ENCODE data around the gene RAPGEF6.
"Not testable (repeated sequence)": the region's sequence is repeated elsewhere in the genome, so short reads cannot be mapped to it uniquely, and the experiment has no call there.

The RAPGEF6 gene

GRCh38 chr5:131491749-131492148 is 143.3 kb downstream of the RAPGEF6 start:
- DNase-seq = no peak

GRCh38 chr5:131488463-131488862 is 146.6 kb downstream of the RAPGEF6 start:
- DNase-seq = no peak

DNA sequence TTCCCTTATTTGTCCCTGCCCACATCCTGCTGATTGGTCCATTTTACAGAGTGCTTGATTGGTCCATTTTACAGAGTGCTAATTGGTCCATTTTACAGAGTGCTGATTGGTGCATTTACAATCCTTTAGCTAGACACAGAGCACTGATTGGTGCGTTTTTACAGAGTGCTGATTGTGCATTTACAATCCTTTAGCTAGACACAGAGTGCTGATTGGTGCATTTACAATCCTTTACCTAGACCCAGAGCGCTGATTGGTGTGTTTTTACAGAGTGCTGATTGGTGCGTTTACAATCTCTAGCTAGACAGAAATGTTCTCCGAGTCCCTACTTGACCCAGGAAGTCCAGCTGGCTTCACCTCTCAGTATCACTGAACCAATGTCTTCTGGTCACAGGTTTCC is 147.7 kb downstream of the RAPGEF6 start:
- not testable (repeated sequence) for DNase-seq

- DNase-seq = no peak
Observed at GRCh38 chr5:131482617-131483016, 152.4 kb downstream of the RAPGEF6 start.

DNA sequence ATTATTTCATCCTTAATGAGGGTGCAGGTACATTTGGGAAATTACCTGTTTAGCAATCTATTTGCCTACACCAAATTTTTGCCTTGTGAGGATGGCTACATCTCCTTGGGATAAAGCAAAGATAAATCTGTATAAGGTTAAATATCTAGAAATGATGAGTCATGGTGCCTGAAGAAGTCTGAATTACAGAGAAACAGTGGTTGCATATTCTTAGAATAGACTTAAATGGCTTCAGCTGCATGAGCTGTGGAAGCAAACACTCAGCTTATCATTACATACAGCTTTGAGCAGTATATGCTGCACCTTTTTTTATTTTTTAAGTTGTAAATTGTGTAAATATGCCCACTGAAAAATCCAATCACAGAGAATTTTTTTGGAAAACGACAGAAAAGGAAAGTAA is 153.5 kb downstream of the RAPGEF6 start:
- no peak for DNase-seq

GRCh38 chr5:131475541-131475941 is 159.5 kb downstream of the RAPGEF6 start:
- no peak for DNase-seq

DNA sequence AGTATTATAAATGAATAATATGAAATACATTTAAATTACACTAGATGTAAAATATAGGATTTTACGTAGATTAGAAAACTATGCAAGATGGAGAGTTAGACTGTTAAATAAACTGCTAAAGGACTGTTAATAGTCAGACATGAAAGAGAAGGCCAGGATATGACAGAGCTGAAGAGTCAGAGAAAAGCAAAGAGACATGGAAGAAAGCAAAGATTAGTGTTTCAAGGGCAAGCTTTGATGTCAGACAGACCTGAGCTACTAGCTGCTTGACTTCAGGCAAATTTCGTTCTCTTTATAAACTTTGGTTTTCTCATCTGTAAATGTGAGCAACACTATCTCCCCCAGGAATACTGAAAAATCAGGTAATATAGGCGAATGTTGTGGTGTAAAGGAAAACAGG is 161.3 kb downstream of the RAPGEF6 start:
- DNase-seq = no peak

- DNase-seq = no peak
Observed at GRCh38 chr5:131466171-131466766, 168.8 kb downstream of the RAPGEF6 start.

GRCh38 chr5:131463656-131464055 is 171.4 kb downstream of the RAPGEF6 start:
- no peak for DNase-seq

GRCh38 chr5:131462454-131462853 is 172.6 kb downstream of the RAPGEF6 start:
- peak; percentile 6 for DNase-seq

DNA sequence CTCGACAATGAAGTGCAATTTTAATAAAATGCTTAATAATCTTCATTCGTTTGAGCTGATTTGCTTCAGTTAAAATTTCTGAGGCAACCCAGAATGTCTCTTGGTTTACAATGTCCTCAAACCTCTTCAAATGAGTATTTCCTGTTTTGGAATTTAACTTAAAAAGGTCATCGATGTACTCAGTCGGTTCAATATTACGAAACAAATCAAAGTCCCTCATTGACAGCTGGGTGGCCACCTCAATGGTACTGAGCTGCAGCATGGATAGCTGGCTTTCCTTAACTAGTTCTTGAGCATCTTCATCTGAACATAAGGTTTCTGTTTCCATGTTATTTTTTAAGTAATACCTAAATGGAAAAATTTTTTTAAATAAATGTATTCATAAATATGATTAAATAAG is 173.3 kb downstream of the RAPGEF6 start:
- DNase-seq = no peak

DNA sequence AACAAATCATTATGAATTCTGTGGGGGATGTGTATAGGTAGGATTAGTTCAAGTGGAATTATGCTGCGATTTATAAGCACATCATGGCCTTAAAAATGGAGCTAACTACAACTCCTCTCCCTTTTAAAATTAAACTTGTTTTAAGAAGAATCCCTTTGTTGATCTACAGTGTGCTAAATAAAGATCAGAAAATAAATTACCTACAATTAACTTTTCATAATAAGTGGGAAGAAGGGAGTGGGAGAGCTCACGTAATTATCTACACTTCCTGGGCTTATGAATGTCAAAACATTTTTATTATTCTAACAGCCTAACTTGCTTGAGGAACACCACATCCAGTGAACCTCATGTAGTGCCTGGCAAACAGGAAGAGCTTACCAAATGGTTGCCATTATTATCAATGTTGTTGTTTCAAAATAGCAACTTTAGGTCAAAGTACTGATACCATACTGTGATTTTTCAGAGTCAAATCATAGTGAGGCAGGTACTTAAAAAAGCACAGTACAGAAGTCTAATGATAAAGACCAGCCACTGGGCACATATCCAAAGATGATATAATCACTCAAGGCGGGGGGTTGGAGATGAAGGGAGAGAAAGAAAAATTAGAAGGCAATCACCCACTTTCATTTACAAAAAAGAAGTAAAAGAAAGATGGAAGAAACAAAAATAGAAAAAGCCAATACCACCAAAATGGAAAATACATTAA is 174.0 kb downstream of the RAPGEF6 start:
- DNase-seq = peak; percentile 5

DNA sequence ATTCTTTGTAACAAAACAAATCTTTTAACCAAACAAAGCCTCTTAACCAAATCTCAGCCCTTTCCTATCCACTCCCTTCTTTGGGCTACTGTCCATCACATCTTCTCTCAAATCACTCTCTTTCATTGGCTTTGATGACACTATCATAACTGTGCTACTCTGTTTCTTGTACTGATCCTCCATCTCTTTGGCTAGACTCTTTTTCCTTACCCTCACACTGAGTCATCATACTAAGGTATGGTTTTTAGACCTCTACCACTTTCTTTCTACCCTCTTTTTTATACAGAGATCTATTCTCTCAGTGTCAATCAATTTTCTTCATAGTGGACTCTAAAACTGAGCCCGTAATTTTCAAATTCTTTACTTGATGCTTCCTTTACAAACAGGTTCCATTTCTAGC is 174.9 kb downstream of the RAPGEF6 start:
- no peak for DNase-seq

DNA sequence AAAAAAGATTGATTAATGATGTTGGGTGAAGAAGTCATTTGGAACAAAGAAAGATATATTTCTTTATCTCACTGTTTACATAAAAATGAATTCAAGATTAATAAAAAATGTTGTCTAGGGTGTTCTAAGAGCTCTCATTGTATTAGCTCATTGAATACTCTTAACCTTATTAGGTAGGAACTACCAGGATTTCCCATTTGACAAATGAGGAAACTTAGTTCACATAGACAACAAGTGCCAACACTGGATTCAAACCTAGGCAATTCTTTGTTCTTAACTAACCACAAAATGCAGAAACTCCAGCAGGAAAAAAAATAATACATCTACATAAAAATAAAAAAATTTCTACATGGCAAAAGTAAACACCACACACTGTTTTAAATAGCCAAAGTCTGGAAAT is 175.8 kb downstream of the RAPGEF6 start:
- DNase-seq = no peak

DNA sequence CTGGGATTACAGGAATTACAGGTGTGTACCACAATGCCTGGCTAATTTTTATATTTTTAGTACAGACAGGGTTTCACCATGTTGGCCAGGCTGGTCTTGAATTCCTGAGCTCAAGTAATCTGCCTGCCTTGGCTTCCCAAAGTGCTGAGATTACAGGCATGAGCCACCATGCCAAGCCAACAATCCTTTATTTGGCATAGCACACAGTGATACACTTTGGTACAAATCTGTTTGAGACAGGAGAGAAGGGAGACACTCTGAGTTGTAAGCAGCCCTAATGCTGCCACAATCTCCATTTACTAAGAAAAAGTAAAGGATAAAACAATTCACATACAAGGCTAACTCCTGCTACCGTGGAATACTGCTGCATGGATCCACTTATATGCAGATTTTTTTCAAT is 177.8 kb downstream of the RAPGEF6 start:
- no peak for DNase-seq

DNA sequence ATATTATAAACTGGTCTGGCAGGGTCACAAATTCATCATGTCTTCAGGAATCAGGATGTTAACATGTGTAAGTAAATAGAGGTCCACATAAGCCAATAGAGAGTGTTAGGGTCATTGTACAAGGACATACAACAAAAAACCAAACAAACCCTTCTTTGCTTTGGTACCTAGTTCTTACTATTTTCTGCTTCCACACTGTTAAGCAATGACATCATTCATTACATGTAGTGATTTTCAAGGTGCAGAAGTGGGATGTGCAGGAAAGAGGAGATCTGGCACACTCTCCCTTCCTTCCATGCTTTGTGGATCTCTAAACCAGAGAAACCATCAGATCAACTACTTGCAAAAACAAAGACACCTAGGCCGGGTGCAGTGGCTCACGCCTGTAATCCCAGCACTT is 184.1 kb downstream of the RAPGEF6 start:
- DNase-seq = no peak

DNA sequence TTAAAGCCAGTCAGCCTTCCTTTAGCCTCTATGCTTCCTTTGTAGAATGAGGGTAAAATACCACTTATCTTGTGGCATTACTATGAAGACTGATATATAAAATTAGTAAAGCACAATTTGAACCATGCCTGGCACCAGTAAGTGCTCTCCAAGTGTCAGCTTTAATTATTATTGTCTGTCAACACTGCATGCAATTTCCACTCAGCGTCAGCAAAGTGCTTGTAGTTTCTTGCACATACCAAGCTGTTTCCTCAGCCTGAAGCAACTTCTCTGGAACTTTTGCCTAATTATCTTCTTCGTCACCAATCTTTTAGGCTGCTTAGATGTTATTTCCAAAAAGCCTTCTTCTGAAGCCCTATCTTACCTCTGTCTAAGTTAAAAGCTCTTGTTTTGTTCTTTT is 193.8 kb downstream of the RAPGEF6 start:
- DNase-seq = no peak

- no peak for DNase-seq
Observed at GRCh38 chr5:131436081-131436480, 198.9 kb downstream of the RAPGEF6 start.

GRCh38 chr5:131433109-131433508 is 201.9 kb downstream of the RAPGEF6 start:
- DNase-seq = no peak

DNA sequence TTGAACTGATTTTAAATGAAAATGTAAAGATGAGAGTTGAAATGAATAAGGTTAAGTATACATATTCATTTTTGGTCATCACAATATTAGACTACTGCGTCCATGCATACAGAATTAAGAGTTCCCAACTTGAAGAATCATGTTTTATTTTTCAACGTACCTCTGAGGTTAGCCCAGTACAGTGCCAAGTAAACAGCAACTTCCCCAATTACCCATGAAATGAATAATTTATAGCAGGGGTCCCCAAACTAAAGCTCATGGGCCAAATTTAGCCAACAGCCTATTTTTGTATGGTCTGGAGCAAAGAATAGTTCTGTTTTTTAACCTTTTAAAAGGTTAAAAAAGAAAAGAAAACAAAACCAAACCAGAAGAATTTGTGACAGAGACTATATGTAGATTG is 203.2 kb downstream of the RAPGEF6 start:
- no peak for DNase-seq

- no peak for DNase-seq
Observed at GRCh38 chr5:131430794-131431193, 204.2 kb downstream of the RAPGEF6 start.

DNA sequence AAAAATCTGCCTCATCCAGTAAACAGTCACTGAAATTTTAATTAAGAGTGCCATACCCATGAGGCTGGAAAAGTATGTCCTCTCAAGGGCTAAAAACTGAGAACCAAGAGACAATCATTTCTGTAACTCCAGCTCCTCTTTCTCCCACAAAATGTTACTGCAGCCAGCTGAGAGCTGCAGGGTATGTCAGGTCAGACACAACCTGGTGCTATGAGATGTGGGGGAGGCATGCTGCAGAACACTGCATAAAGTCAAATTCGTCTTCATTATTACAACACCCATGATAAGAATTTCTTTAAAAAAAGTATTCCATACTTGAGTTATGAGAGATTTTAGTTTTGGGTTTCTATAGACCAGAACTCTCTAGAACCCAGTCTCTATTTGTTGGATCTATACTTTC is 209.0 kb downstream of the RAPGEF6 start:
- DNase-seq = no peak

- DNase-seq = peak; percentile 9
Observed at GRCh38 chr5:131423056-131423455, 212.0 kb downstream of the RAPGEF6 start.

DNA sequence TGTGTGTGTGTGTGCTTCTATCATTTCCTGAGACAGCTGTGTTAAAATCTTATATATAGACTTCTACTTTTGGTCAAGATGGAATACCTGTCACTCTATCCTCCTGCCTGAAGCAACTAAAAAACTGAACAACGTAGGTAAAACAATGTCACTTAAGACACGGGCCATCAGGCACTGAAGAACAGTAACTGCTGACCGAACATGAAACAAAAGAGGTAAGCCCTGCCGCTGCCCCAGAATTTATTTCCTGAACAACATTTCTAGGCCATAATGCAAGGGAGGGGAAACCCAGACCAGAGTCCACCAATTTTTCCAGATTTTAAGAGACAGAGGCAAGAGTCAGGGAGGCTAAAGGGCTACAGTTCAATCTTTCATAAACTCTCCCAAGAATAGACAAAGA is 215.2 kb downstream of the RAPGEF6 start:
- no peak for DNase-seq

DNA sequence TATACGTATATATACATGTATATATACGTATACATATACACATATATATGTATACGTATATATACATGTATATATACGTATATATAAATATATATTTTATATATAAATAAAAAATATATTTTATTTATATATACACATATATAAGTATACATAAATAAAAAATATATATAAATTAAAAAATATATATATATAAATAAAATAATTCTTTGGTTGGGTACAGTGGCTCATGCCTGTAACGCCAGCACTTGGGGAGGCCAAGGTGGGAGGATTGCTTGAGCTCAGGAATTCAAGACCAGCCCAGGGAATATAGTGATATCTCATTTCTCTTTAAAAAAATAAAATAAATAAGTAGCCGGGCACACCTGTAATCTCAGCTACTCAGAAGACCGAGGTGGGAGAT is 216.2 kb downstream of the RAPGEF6 start:
- no peak for DNase-seq

All from NCI-H2029 treated with DMSO at 0.1 percent for 48 hours (cell line).